Left ventricle myocardium inferior (tissue), 1 donor: ENCODE data around the gene NSL1. TPM values are rescaled to one million over a fixed set of nuclear protein-coding genes. Genes with fewer than 3 reads are reported as not detected.

Source experiments
- DNase-seq: peaks from one replicate; pipeline ENCODE4 v3.0.0-alpha.2; 2020
- H3K27ac ChIP-seq: fragments of 200-600 bp; replicated peaks from 2 replicates; pipeline ENCODE4 v1.8.0; 2021
- H3K27me3 ChIP-seq: fragments of 200-600 bp; 2 replicates; pipeline ENCODE4 v1.8.0; 2021; ENCODE audit warnings: low read depth
- H3K36me3 ChIP-seq: fragments of 200-600 bp; 2 replicates; pipeline ENCODE4 v1.8.0; 2021
- H3K4me1 ChIP-seq: fragments of 200-600 bp; 2 replicates; pipeline ENCODE4 v1.8.0; 2021
- H3K4me3 ChIP-seq: fragments of 200-600 bp; 2 replicates; pipeline ENCODE4 v1.8.0; 2021; ENCODE audit warnings: mild to moderate bottlenecking, moderate library complexity
- H3K9me3 ChIP-seq: fragments of 200-600 bp; replicated peaks from 2 replicates; pipeline ENCODE4 v1.8.0; 2021
- intact Hi-C: fragments of 100-400 bp; cut with micrococcal nuclease; formaldehyde crosslinking; loops from one replicate; pipeline ENCODE4 v1.11.0; 2022
- total RNA-seq: library from RNA; stranded (reverse); fragmentation: NEBNext Ultra II Directional; extraction: Animal tissue kit (Norgen Biotek cat#: 25700); gene quantifications from one replicate; pipeline ENCODE4 v1.2.1, GENCODE V29; 2021
- TF ChIP-seq, protein P1 (sequence below): fragments of 200-600 bp; IDR thresholded peaks from 2 replicates; pipeline ENCODE4 v1.8.0; 2021; ENCODE audit warnings: antibody characterized with exemption, mild to moderate bottlenecking, borderline replicate concordance
- donor health status: DM: no; HTN: yes; CAD: no; lungs with severe emphysema.

Gene NSL1
- total RNA-seq, 1 donor from 2014 or later: 29.0 TPM

DNA sequence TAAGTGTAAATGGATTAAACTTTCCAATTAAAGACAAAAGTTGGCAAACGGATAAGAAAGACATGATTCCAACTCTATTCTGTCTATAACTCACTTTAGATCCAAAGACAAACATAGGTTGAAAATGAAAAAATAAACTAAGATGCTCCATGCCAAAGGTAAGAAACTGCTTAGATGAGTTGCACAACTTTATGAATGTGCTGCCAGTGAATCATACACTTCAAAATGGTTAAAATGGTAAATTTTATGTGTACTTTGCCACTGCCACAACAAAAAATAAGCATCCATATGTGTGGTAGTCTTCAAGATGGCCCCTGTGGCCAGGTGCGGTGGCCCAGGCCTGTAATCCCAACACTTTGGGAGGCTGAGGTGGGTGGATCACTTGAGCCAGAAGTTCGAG, 45.0 kb downstream of the NSL1 start:
- TF ChIP-seq, protein P1, sequence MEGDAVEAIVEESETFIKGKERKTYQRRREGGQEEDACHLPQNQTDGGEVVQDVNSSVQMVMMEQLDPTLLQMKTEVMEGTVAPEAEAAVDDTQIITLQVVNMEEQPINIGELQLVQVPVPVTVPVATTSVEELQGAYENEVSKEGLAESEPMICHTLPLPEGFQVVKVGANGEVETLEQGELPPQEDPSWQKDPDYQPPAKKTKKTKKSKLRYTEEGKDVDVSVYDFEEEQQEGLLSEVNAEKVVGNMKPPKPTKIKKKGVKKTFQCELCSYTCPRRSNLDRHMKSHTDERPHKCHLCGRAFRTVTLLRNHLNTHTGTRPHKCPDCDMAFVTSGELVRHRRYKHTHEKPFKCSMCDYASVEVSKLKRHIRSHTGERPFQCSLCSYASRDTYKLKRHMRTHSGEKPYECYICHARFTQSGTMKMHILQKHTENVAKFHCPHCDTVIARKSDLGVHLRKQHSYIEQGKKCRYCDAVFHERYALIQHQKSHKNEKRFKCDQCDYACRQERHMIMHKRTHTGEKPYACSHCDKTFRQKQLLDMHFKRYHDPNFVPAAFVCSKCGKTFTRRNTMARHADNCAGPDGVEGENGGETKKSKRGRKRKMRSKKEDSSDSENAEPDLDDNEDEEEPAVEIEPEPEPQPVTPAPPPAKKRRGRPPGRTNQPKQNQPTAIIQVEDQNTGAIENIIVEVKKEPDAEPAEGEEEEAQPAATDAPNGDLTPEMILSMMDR: no peak
- Histone ChIP-seq H3K4me3 (no peak overlapping the region), H3K9me3 (peaks cover under 1% of the 10 kb centered on the region), H3K27ac (no peak overlapping the region), H3K27me3 (no peaks in the 10 kb centered on the region), H3K36me3 (no peaks in the 10 kb centered on the region), H3K4me1 (peaks cover 12% of the 10 kb centered on the region)
- DNase-seq: no peak
- intact Hi-C loops: no loop called here

DNA sequence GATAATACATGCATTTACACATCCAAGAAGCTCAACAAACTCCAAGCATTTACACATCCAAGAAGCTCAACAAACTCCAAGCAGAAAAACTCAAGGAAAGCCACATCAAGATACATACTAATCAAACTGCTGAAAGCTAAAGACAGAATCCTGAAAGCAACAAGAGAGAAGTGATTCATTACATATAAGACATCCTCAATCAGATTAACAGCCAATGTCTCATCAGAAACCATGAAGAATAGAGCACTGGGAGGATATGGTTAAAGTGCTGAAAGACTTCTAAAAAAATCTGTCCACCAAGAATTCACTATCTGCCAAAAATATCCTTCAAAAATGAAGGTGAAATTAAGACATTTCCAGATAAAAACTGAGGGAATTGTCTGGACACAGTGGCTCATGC, 46.3 kb downstream of the NSL1 start:
- DNase-seq: no peak
- intact Hi-C loops: no loop called here
- H3K27me3 ChIP-seq: no peaks in the 10 kb centered on the region
- no peak overlapping the region for H3K27ac ChIP-seq
- H3K36me3 ChIP-seq: no peaks in the 10 kb centered on the region
- H3K4me3 ChIP-seq: no peak overlapping the region
- H3K4me1 ChIP-seq: peaks cover 8% of the 10 kb centered on the region
- TF ChIP-seq, protein P1: no peak
- peaks cover 3% of the 10 kb centered on the region for H3K9me3 ChIP-seq

DNA sequence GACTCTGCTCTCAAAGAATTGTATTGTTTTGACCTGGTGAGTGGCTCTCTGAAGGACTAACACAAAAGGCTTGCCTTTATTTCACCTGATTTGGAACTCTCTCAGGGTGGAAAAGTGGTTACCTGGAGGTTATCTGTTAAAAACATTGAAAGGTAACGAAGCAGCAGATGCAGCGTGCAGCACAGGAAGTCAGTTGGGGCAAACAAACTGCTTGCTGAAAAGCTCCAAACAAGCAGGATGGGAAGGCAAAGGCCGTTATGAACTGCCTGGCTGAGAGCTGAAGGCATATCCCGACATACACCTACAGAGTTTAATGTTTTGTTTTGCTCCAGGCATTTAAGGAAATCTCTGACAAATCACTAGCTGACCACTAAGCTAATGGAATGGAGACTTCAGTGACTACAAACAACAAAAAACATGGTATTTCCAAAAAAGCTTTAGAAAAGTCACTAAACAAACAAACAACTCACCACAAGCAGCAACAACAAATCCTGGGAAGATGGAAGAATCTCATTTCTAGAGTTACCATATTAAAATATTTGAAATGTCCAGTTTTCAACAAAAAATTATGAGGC, 47.6 kb downstream of the NSL1 start:
- Histone ChIP-seq H3K27me3 (no peaks in the 10 kb centered on the region), H3K4me1 (no peaks in the 10 kb centered on the region), H3K36me3 (no peaks in the 10 kb centered on the region), H3K9me3 (peaks cover 3% of the 10 kb centered on the region), H3K27ac (no peak overlapping the region), H3K4me3 (no peak overlapping the region)
- intact Hi-C loops: no loop called here
- TF ChIP-seq, protein P1: no peak
- DNase-seq: no peak

DNA sequence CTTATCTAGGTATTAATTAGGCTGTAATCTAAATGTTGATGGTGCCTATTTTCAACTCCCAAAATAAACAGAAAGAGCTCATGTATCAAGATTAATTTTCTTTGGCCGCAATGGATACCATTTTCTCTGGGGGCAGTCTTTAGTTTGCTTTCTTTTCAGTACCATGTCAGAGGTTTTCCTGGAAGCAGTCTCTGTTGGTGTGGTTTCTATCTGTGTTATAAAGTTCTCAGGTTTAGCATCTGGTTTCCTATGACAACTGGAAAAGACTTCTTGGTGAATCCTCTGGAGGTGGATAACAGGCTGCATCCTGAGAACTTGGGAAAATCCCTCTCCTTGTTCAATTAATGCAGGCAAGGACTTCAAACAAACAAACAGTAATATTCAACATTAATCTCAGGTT, 53.2 kb downstream of the NSL1 start:
- no peaks in the 10 kb centered on the region for H3K27me3 ChIP-seq
- no peak overlapping the region for H3K27ac ChIP-seq
- no peak overlapping the region for H3K4me3 ChIP-seq
- intact Hi-C loops: no loop called here
- TF ChIP-seq, protein P1: no peak
- H3K9me3 ChIP-seq: peaks cover 3% of the 10 kb centered on the region
- H3K36me3 ChIP-seq: peaks cover 3% of the 10 kb centered on the region
- peaks cover 5% of the 10 kb centered on the region for H3K4me1 ChIP-seq
- no peak for DNase-seq

DNA sequence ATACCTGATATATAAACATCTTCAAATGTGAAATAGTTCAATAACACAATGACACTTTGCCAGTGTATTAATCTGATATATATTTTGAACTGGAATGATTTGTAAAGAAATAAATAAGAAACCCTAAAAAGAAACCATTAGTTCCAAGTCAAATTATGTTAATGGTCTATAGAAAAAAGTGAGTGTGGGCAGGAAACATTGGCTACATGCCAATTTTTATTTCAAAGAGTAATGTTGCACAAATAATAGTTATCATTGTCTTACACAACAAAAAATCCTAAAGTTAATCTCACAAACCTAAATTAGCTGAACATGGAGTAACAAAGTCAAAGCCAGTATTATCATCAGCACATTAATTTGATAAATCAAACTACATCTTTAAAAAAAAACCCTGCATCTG, 54.0 kb downstream of the NSL1 start:
- DNase-seq: no peak
- Histone ChIP-seq H3K27ac (no peak overlapping the region), H3K4me1 (peaks cover 5% of the 10 kb centered on the region), H3K9me3 (peaks cover 3% of the 10 kb centered on the region), H3K27me3 (no peaks in the 10 kb centered on the region), H3K4me3 (no peak overlapping the region), H3K36me3 (peaks cover 3% of the 10 kb centered on the region)
- TF ChIP-seq, protein P1: no peak
- intact Hi-C loops: no loop called here
